Fibroblast of pulmonary artery (primary cell): ENCODE data around the gene SYT7.

ENCODE experiments used
- DNase-seq: peaks from one replicate; pipeline ENCODE4 v3.0.0-alpha.2; 2010; ENCODE audit warnings: low read depth
- H3K4me3 ChIP-seq: replicated peaks from 2 replicates; pipeline ENCODE4 v1.5.1; 2011; ENCODE audit warnings: low read depth, mild to moderate bottlenecking, control low read depth, low read length, moderate library complexity
- TF ChIP-seq, protein P1 (sequence below): IDR thresholded peaks from 2 replicates; pipeline ENCODE4 v1.5.1; 2011; ENCODE audit warnings: mild to moderate bottlenecking, control low read depth, low read length, inconsistent platforms; ENCODE audit errors: missing control alignments

Gene SYT7

GRCh38 chr11:61585115-61585514 lies 4.2 kb upstream of the SYT7 start:
- no peak for DNase-seq
- TF ChIP-seq, protein P1, sequence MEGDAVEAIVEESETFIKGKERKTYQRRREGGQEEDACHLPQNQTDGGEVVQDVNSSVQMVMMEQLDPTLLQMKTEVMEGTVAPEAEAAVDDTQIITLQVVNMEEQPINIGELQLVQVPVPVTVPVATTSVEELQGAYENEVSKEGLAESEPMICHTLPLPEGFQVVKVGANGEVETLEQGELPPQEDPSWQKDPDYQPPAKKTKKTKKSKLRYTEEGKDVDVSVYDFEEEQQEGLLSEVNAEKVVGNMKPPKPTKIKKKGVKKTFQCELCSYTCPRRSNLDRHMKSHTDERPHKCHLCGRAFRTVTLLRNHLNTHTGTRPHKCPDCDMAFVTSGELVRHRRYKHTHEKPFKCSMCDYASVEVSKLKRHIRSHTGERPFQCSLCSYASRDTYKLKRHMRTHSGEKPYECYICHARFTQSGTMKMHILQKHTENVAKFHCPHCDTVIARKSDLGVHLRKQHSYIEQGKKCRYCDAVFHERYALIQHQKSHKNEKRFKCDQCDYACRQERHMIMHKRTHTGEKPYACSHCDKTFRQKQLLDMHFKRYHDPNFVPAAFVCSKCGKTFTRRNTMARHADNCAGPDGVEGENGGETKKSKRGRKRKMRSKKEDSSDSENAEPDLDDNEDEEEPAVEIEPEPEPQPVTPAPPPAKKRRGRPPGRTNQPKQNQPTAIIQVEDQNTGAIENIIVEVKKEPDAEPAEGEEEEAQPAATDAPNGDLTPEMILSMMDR: no peak
- H3K4me3 ChIP-seq: no peak overlapping the region

- no peak overlapping the region for H3K4me3 ChIP-seq
- TF ChIP-seq, protein P1: no peak
- no peak for DNase-seq
Measured at GRCh38 chr11:61581931-61582330, 1.1 kb upstream of the SYT7 start.

- no peak overlapping the region for H3K4me3 ChIP-seq
- TF ChIP-seq, protein P1: no peak
- no peak for DNase-seq
Measured at GRCh38 chr11:61580271-61580888, 496 bp downstream of the SYT7 start.

- DNase-seq: no peak
- TF ChIP-seq, protein P1: no peak
- no peak overlapping the region for H3K4me3 ChIP-seq
Measured at GRCh38 chr11:61579676-61580270, 1.1 kb downstream of the SYT7 start.

- no peak overlapping the region for H3K4me3 ChIP-seq
- TF ChIP-seq, protein P1: no peak
- no peak for DNase-seq
Measured at GRCh38 chr11:61578819-61579675, 1.8 kb downstream of the SYT7 start.

DNA sequence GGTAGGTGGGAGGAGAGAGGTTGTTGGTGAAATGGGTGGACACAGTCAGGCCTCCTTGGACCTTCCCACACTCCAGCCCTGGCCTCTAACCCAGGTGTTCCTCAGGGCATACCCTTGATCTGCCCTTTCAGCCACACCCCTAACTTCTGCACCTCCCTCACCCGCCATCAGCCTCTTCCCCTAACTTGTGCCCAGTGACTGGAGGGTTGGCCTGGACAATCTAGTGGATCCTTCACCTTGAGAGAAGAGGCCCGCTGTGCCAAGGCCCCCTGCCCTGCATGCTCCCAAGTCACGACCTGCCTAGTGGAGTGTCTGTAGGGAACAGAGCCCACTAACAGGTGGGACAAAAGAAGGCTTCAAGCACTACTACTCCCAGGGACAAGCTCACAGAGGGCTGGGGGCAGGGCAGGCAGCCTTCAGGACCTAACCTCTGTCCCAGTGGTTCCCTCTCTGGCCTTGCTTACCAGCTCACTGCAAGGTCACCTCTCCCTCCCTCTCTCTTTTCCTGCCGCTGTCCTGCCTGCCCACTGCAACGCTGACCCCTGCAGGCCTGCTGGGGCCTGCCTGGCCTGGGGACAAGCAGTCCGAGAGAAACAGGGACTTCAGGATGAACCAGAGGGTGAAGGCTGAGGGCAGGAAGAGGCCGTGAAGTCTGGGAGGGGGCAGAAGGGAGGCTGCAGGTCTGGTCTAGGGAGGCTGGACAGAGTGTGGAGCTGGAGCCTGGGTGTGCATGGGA lies 3.3 kb downstream of the SYT7 start:
- TF ChIP-seq, protein P1: peak; percentile 19
- DNase-seq: no peak
- H3K4me3 ChIP-seq: no peak overlapping the region
